Activated T-cell treated with anti-CD3 and anti-CD28 coated beads, Interleukin-2, amount 50 U/mL, for 24 hours (primary cell): ENCODE results near the gene HEATR9.
A peak's percentile ranks its signal among the peaks of the same experiment; 100 is the strongest.

ENCODE experiments used
- DNase-seq: peaks from one replicate; pipeline ENCODE4 v3.0.0-alpha.2; 2020
- H3K27ac Mint-ChIP-seq: 2 replicates; pipeline ENCODE4 v1.8.0; 2020; ENCODE audit warnings: mild to moderate bottlenecking, mixed read lengths
- H3K27me3 Mint-ChIP-seq: 2 replicates; pipeline ENCODE4 v1.8.0; 2020; ENCODE audit warnings: mixed read lengths
- H3K36me3 Mint-ChIP-seq: 2 replicates; pipeline ENCODE4 v1.8.0; 2020; ENCODE audit warnings: low read depth, mixed read lengths
- H3K4me1 Mint-ChIP-seq: 2 replicates; pipeline ENCODE4 v1.8.0; 2020; ENCODE audit warnings: low read depth, mixed read lengths
- H3K4me3 Mint-ChIP-seq: 2 replicates; pipeline ENCODE4 v1.8.0; 2020; ENCODE audit warnings: mild to moderate bottlenecking, moderate library complexity, mixed read lengths
- H3K9me3 Mint-ChIP-seq: 2 replicates; pipeline ENCODE4 v1.8.0; 2020; ENCODE audit warnings: mixed read lengths

HEATR9 gene

DNA sequence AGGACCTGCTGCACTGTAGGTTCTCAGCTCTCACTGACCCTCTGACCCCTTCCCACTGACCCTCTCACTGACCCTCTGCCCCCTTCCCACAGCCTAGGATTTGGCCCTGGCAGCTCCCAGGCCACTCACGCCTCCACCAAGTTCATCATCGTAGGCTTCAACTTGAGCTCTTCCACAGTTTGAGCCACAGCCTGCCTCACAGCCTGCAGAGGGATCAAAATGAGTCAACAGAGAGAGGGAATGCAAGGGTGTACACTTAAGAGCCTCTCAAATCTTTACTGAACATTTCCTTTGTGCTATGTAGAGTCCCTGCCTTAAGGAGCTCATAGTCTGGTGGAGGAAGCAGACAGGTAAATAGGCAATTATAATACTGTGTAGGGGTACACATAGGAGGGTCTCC lies 12.1 kb downstream of the HEATR9 start:
- H3K27me3 Mint-ChIP-seq: no peaks in the 10 kb centered on the region
- H3K27ac Mint-ChIP-seq: peak overlapping the region; percentile 31
- DNase-seq: no peak
- H3K4me1 Mint-ChIP-seq: peaks cover 14% of the 10 kb centered on the region
- H3K36me3 Mint-ChIP-seq: peaks cover 30% of the 10 kb centered on the region
- H3K4me3 Mint-ChIP-seq: no peak overlapping the region
- no peaks in the 10 kb centered on the region for H3K9me3 Mint-ChIP-seq

- no peak for DNase-seq
- Mint-ChIP-seq H3K36me3 (peaks cover 36% of the 10 kb centered on the region), H3K27ac (peak overlapping the region; percentile 9), H3K9me3 (no peaks in the 10 kb centered on the region), H3K4me1 (peaks cover 14% of the 10 kb centered on the region), H3K4me3 (no peak overlapping the region), H3K27me3 (no peaks in the 10 kb centered on the region)
Observed at GRCh38 chr17:35855965-35856364, 12.7 kb downstream of the HEATR9 start.

DNA sequence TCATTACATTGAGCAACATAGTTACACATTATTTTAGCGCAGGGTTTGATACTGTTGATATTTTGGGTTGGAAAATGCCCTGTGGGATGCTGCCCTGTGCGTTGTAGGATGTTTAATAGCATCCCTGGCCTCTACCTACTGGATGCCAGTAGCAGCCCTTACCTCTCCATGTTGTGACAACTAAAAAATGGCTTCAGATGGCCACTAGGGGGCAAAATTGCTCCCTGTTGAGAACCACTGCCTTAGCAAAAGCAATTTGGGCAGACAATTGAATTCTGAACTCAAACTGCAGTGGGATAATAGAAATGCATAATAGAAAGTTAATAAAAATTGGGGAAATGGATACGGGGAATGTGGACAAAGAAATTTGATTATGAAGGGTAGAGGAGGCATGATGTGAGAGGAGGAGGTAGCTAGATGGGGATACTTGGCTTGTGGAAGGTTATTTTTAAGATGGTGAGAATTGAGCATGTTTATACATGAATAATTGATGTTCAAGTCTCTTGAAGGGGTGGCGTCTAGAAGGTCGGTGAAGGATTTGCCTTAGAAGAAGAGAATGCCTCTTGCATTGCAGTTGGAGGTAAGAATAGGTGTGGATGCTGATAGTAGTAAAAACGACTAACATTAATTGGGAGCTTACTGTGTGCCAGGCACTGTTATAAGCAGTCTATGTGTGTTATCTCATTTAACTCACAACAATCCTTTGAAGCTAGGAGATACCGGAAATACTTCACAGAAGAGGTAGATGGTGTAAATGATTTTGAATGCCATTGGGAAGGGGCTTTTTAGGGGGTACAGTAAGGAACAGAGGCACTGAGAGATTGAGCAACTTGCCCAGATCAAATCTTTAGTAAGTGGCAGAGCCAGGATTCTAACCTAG lies 19.0 kb downstream of the HEATR9 start:
- Mint-ChIP-seq H3K4me1 (peaks cover 15% of the 10 kb centered on the region), H3K27me3 (no peaks in the 10 kb centered on the region), H3K9me3 (no peaks in the 10 kb centered on the region), H3K4me3 (no peak overlapping the region), H3K27ac (peak overlapping the region; percentile 30), H3K36me3 (peaks cover 78% of the 10 kb centered on the region)
- peak; percentile 37 for DNase-seq

GRCh38 chr17:35847633-35848373 lies 20.9 kb downstream of the HEATR9 start:
- H3K4me1 Mint-ChIP-seq: peaks cover 14% of the 10 kb centered on the region
- DNase-seq: no peak
- peak overlapping the region; percentile 30 for H3K27ac Mint-ChIP-seq
- no peak overlapping the region for H3K4me3 Mint-ChIP-seq
- no peaks in the 10 kb centered on the region for H3K9me3 Mint-ChIP-seq
- peaks cover 84% of the 10 kb centered on the region for H3K36me3 Mint-ChIP-seq
- H3K27me3 Mint-ChIP-seq: no peaks in the 10 kb centered on the region

DNA sequence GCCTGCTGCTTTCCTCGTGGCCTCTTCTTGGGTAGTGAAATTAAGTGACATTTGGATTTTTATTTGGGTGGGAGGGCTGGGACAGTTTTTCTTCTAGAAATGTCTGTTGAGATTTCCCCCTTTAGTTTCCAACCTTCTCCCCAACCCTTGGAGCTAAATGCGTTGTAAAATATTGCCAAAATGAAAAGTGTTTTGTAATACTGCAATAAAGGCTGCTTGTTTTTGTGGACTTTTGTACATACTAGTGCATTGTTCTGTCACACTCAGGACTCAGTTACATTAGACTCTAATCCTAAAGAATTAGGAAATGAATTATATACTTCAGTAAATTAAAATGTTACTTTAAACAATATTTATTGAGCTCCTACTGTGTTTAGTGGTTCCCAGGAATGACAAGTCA lies 21.7 kb downstream of the HEATR9 start:
- no peaks in the 10 kb centered on the region for H3K27me3 Mint-ChIP-seq
- H3K9me3 Mint-ChIP-seq: no peaks in the 10 kb centered on the region
- H3K4me1 Mint-ChIP-seq: peaks cover 14% of the 10 kb centered on the region
- no peak overlapping the region for H3K4me3 Mint-ChIP-seq
- peak overlapping the region; percentile 77 for H3K27ac Mint-ChIP-seq
- no peak for DNase-seq
- H3K36me3 Mint-ChIP-seq: peaks cover 85% of the 10 kb centered on the region

DNA sequence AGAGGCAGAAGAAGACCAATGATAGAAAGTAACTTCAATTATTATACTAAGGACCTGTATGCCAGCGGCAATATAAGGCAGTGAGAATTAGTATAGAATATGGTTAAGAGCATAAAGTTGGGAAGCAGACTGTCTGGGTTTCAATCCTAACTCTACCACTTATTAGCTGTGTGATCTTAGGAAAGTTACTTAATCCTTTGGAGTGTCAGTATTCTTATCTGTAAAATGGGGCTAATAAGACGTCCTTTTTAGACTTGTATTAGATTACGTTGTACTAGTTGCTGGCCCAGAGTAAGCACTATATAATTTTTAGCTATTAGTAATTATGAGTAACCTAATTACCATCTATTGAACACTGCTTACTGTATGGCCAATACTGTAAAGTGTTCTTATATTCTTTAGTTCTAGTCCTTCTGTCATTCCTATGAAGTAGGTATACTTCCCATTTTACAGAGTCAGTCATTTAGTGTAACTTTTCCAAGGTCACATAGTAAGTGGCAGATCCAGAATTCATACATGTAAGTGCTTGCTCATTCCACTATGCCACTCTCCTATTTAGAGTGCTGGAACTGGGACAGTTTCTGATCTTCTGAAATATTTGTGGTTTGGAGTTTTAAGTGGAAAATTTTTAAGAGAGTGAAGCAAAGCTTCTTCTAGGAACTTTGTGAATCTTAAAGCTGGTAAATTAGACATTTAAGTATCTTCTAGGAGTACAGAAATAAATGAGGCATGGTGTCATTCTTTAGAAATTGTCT lies 22.5 kb downstream of the HEATR9 start:
- H3K4me1 Mint-ChIP-seq: peaks cover 14% of the 10 kb centered on the region
- no peak overlapping the region for H3K4me3 Mint-ChIP-seq

GRCh38 chr17:35844547-35844946 lies 24.1 kb downstream of the HEATR9 start:
- Mint-ChIP-seq H3K27ac (peak overlapping the region; percentile 35), H3K9me3 (no peaks in the 10 kb centered on the region), H3K4me3 (no peak overlapping the region), H3K4me1 (peaks cover 15% of the 10 kb centered on the region), H3K27me3 (no peaks in the 10 kb centered on the region), H3K36me3 (peaks cover 93% of the 10 kb centered on the region)
- no peak for DNase-seq

More for the DNA sequence above, 22.5 kb downstream of the HEATR9 start:
- Mint-ChIP-seq H3K27me3 (no peaks in the 10 kb centered on the region), H3K36me3 (peaks cover 89% of the 10 kb centered on the region), H3K27ac (peak overlapping the region; percentile 77), H3K9me3 (no peaks in the 10 kb centered on the region)
- DNase-seq: no peak

- Mint-ChIP-seq H3K27me3 (no peaks in the 10 kb centered on the region), H3K27ac (peak overlapping the region; percentile 2), H3K9me3 (no peaks in the 10 kb centered on the region), H3K4me1 (peaks cover 14% of the 10 kb centered on the region), H3K4me3 (no peak overlapping the region), H3K36me3 (peaks cover 88% of the 10 kb centered on the region)
- no peak for DNase-seq
Observed at GRCh38 chr17:35843698-35844097, 25.0 kb downstream of the HEATR9 start.

- Mint-ChIP-seq H3K27me3 (no peaks in the 10 kb centered on the region), H3K9me3 (no peaks in the 10 kb centered on the region), H3K27ac (peak overlapping the region; percentile 74), H3K4me1 (peaks cover 16% of the 10 kb centered on the region), H3K4me3 (no peak overlapping the region), H3K36me3 (peaks cover 88% of the 10 kb centered on the region)
- no peak for DNase-seq
Observed at GRCh38 chr17:35842239-35842638, 26.5 kb downstream of the HEATR9 start.

DNA sequence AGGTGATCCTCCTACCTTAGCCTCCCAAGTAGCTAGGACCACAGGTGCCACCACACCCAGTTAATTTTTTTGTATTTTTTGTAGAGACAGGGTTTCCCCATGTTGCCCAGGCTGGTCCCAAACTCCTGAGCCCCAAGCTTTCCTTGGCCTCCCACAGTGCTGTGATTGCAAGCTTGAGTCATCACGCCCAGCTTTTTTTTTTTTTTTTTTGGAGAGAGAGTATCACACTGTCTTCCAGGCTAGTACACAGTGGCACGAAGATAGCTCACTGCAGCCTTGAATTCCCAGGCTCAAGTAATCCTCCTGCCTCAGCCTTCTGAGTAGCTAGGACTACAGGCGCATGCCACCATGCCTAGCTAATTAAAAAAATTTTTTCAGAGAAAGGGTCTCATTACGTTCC lies 27.2 kb downstream of the HEATR9 start:
- no peaks in the 10 kb centered on the region for H3K9me3 Mint-ChIP-seq
- no peaks in the 10 kb centered on the region for H3K27me3 Mint-ChIP-seq
- no peak overlapping the region for H3K4me3 Mint-ChIP-seq
- no peak for DNase-seq
- peaks cover 88% of the 10 kb centered on the region for H3K36me3 Mint-ChIP-seq
- peak overlapping the region; percentile 74 for H3K27ac Mint-ChIP-seq
- peaks cover 13% of the 10 kb centered on the region for H3K4me1 Mint-ChIP-seq

DNA sequence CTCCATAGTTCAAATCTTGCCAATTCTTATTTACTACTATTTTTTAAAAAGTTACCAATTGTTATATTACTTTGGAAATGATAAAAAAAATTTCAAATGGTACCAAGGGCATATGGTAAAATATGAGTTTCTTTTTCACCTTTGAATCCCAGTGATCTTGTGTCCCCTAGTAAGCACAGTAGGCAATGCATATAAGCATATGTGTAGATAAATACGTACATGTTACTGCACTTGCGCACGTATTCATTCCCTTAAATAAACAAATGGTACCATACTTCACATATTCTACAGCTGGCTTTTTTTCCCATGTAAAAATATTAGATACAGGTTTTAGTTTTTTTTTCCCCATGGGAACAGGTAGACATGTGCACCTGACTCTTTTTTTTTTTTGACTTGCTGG lies 27.6 kb downstream of the HEATR9 start:
- H3K9me3 Mint-ChIP-seq: no peaks in the 10 kb centered on the region
- no peak for DNase-seq
- H3K27me3 Mint-ChIP-seq: no peaks in the 10 kb centered on the region
- no peak overlapping the region for H3K4me3 Mint-ChIP-seq
- H3K27ac Mint-ChIP-seq: no peak overlapping the region
- H3K36me3 Mint-ChIP-seq: peaks cover 88% of the 10 kb centered on the region
- peaks cover 10% of the 10 kb centered on the region for H3K4me1 Mint-ChIP-seq

DNA sequence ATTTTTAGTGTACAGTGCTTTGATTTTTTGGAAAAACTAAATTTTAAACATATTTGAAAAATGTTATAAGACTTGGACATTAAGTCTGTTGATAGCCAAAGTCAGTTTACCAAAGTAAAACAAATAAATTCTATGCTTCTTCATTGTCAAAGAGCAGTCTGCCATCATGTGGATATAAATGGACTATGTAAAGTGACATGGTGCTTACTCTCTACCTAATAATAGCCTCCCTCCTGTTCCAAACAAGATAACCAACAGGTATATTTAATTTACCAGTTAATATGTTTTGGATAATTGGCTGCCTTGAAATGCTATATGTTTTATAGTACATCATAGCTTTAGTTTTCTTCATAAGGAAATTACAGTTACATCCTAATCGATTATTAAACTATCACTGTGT lies 43.5 kb downstream of the HEATR9 start:
- Mint-ChIP-seq H3K36me3 (peaks cover 89% of the 10 kb centered on the region), H3K9me3 (no peaks in the 10 kb centered on the region), H3K27ac (no peak overlapping the region), H3K27me3 (no peaks in the 10 kb centered on the region), H3K4me3 (no peak overlapping the region), H3K4me1 (peaks cover 5% of the 10 kb centered on the region)
- no peak for DNase-seq

DNA sequence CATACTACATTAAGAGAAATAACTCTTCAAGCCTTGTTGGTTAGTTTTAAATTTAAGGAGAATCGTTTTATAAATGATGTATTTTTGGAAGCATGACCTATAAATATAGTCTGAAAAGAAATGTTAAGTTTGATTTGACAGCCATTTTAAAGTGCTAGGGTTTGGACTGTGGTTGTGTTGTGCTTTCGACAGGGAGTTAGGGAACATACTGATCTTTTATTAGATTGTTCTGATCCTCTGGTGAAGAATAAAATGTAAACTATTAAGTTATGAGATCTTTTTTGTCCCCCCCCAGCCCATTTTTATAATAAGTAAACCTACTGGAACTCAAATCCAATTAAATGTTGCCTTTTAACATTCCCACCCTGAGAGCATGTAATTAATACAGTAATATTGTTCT lies 47.4 kb downstream of the HEATR9 start:
- peak overlapping the region; percentile 14 for H3K27ac Mint-ChIP-seq
- H3K27me3 Mint-ChIP-seq: no peaks in the 10 kb centered on the region
- H3K9me3 Mint-ChIP-seq: no peaks in the 10 kb centered on the region
- no peak overlapping the region for H3K4me3 Mint-ChIP-seq
- DNase-seq: no peak
- H3K36me3 Mint-ChIP-seq: peaks cover 97% of the 10 kb centered on the region
- peaks cover 25% of the 10 kb centered on the region for H3K4me1 Mint-ChIP-seq

DNA sequence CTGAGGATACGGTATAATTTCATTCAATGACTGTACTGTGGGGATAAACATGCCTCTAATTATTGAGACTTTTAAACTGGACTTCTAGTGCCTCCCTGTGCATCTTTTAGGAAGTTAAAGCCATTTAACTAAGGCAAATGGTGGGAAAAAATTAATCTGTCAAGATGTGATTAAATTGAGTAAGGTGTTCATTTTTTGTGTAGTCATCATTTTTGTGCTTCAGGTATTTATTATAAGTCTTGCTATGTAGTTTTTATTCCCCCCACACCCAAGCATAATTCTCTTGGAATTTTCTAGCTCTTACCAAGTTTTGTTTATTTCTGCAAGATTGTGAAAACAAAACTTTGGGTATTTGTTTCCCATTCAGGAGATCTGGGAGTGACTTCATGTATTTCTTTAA lies 49.2 kb downstream of the HEATR9 start:
- no peaks in the 10 kb centered on the region for H3K9me3 Mint-ChIP-seq
- H3K36me3 Mint-ChIP-seq: peaks cover 95% of the 10 kb centered on the region
- no peak overlapping the region for H3K27ac Mint-ChIP-seq
- no peaks in the 10 kb centered on the region for H3K27me3 Mint-ChIP-seq
- H3K4me3 Mint-ChIP-seq: no peak overlapping the region
- DNase-seq: no peak
- peaks cover 41% of the 10 kb centered on the region for H3K4me1 Mint-ChIP-seq
